C1 segment of cervical spinal cord (tissue), 14 donors: ENCODE data around the gene MED13.

Source experiments
- DNase-seq, 14 donors: peaks; one replicate each; lab custom pipeline; 2025; lab: John Stamatoyannopoulos, UW

MED13 gene, protein sequence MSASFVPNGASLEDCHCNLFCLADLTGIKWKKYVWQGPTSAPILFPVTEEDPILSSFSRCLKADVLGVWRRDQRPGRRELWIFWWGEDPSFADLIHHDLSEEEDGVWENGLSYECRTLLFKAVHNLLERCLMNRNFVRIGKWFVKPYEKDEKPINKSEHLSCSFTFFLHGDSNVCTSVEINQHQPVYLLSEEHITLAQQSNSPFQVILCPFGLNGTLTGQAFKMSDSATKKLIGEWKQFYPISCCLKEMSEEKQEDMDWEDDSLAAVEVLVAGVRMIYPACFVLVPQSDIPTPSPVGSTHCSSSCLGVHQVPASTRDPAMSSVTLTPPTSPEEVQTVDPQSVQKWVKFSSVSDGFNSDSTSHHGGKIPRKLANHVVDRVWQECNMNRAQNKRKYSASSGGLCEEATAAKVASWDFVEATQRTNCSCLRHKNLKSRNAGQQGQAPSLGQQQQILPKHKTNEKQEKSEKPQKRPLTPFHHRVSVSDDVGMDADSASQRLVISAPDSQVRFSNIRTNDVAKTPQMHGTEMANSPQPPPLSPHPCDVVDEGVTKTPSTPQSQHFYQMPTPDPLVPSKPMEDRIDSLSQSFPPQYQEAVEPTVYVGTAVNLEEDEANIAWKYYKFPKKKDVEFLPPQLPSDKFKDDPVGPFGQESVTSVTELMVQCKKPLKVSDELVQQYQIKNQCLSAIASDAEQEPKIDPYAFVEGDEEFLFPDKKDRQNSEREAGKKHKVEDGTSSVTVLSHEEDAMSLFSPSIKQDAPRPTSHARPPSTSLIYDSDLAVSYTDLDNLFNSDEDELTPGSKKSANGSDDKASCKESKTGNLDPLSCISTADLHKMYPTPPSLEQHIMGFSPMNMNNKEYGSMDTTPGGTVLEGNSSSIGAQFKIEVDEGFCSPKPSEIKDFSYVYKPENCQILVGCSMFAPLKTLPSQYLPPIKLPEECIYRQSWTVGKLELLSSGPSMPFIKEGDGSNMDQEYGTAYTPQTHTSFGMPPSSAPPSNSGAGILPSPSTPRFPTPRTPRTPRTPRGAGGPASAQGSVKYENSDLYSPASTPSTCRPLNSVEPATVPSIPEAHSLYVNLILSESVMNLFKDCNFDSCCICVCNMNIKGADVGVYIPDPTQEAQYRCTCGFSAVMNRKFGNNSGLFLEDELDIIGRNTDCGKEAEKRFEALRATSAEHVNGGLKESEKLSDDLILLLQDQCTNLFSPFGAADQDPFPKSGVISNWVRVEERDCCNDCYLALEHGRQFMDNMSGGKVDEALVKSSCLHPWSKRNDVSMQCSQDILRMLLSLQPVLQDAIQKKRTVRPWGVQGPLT (N-terminal part only)

DNA sequence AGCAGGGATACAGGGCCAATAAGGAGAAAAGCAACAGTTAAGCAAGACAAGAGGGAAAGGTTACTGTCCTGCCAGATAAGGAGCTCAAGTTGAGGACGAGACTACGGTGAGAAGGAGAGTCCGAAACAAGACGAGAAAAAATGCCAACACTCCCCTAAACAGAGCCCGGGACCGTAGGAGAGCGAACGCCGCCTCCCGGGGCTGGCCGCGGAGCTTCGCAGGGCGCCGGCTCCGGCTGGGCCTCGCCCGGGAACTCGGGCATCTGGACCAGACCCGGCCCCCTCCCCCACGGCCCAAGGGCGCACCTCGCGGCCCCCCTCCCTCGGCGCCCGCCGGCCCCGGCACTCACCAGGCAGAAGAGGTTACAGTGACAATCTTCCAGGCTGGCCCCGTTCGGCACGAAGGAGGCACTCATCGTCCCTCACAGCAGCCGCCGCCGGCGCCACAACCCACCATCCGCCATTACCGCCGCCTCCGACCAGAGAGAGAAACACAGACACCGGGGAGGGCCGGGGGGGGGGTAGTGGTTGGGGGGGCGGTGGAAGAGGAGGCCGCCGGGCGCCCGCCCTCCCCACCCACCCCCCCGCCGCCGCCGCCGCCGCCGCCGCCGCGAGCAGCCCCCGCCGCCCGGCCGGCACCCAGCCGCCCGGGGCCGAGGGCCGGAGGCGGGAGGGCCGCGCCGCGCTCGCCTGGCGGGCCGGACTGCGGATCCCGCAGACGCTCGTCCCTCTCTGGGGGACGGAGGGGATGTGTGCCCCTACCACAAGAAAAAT, at the start of gene MED13:
Gene MED13 (minus strand): TSS at position 488 of the 773 bp plus-strand sequence. CDS start 73 bp downstream, at position 415.
- peak; percentile 4 to 79 (median 50) for DNase-seq

DNA sequence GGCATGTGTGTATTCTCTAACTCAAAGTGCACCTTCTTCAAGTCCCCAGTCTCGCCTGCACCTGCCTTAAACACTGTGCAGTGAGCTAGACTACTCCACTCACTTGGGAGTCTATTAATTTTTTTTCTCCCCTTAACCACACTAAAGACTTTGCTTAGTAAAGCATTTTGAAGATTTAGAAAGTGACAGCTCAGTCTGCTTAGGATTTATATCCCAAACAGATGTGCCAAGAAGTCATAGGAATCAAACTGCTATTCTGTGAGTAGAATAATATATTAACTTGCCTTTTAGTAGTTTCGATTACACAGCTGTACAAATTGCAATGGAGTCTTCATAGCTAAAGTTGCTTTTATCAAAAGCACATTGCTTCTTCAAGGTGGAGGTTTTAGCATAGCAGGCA, 47.2 kb upstream of the MED13 start:
- DNase-seq, result no peak

DNA sequence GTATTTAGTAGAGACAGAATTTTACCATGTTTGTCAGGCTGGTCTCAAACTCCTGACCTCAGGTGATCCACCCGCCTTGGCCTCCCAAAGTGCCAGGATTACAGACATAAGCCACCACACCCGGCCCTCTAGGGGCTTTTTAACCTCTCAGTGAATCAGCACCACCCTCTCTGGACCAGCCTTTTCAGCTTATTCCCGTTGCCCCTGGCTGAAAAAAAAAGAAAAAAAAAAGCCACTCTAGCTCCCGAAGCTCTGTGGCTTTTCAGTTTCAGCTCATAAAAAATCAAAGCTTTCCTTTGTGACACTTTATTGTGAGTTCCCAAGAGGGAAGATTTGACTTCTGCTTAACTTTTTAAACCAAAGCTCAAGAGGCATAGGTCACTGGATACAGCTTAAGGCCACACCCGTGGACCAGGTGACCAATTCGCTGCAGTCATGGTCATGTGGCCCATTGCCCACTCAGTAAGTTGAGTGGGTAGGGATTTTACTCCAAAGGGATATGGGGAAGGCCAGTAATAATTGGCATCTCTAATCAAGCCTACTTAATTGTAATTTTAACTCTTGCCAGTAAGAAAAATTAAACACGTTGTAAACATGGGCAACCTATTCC, 46.6 kb upstream of the MED13 start:
- DNase-seq, result no peak

DNA sequence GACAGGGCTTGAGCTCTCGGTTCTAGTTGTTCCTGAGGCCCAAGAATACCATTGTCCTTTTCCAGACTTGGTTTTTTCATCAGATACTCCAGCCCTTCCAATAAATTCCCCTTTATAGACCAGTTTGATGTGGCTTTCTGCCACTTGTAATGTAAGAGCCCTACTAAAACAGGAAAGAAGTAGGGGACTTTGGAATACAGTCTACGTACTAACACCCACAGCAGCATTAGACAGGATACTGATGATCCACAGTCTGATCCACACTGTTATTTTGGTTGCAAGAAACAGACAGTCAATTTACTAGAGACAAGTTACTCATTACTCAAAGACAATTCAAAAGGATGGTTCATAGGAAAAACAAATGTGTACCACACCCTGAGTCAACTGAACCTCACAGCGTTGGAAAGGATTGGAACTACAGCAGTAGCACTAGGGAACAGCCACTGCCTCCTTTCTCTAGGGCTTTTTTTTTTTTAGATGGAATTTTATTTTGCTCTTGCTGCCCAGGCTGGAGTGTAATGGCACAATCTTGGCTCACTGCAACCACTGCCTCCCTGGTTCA, 45.9 kb upstream of the MED13 start:
- no peak for DNase-seq

DNA sequence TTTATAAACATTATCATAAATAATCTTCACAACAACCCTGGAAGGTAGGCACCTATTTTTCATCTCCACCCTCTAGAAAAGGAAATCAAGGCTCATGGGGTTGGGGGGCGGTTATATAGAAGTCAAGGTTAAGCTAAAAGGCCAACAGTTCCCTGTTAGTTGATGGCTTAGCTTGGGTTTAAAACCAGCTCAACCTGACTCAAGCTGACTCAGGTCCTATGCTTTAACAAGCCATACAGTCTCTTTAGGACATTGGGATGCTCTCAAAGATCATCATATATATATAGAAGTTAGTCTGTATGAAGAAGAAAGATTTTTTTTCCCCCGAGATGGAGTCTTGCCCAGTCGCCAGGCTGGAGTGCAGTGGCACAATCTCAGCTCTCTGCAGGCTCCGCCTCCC, 44.8 kb upstream of the MED13 start:
- no peak for DNase-seq

DNA sequence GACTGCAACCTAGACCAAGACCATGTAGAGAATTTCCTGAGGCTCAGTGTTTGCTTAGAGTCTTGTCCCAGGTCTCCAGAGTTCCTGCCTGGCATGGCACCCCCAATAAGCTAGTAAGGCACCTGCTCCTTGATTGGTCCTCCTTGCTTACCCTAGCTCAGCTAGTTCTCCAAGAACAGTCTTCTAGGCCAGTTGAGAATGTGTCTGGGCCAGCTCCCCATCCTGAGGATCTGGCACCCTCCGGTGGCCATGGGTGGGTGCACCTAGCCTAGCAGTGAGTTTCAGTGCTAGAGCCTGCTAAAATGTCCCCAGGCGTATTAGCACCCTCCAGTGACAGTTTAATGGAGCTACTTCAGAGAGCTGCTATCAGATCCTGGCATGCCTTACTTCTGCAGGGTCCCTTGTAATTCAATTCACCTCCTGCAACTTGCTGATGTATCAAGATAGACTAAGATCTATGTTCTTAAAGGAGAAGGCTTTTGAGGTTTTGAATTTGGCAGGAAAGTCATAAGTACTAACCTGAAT, 44.4 kb upstream of the MED13 start:
- peak in 1 of 14 donors; percentile 0 for DNase-seq

DNA sequence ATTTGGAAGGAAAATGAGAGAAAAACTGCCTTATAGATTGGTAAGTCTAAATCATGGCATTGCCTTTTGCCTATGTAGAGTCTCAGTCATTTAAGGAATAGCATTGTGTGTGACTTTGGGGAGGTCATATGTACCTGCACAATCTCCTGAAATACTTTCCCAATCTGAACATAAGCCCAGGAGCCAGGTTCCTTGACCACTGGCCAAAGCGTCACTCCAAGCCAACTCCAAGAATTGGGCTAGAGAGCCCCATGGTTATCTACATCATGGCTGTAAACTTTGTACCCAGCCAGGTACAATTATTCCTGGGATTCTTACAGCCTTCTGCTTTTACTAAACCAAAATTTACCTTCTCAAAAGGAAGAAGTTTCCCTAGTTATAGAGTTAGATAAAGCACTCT, 40.8 kb upstream of the MED13 start:
- DNase-seq, result no peak

DNA sequence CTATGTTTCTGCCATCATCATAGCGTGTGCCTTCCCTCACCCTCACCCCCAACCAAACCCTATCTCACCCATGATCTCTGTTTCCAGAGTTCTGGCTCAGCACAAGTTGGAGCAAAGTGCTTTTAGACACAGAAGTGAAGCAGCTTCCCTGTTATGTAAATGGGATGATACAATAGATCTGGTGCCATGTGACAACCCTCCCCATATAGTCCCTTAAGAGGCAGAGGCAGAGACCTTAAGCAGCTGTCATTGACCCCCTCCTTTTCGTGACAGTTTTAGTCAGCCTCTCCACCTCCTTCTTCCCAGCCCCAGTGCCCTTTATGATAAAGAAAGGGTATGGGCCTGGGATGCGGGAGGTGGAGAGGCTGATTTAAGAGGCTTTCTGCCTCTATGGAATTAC, 40.3 kb upstream of the MED13 start:
- no peak for DNase-seq

DNA sequence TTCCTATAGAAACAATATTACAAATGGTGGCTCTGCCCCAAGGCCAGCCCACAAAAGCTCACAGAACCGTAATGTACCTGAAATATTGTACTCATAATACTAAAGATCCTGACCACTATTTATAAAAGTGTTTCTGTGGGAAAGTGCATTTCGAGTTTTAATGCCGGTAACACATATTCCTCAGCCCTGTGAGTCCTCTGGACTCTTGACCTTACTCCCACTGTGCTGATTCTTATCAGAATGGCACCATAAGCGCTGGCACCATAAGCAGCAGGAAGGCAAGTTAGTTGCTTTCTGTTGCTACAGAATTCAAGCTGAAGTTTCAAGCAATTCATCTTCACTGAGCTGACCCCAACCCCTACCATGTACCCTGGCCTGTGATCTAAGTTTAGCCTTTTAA, 36.4 kb upstream of the MED13 start:
- DNase-seq, result no peak

DNA sequence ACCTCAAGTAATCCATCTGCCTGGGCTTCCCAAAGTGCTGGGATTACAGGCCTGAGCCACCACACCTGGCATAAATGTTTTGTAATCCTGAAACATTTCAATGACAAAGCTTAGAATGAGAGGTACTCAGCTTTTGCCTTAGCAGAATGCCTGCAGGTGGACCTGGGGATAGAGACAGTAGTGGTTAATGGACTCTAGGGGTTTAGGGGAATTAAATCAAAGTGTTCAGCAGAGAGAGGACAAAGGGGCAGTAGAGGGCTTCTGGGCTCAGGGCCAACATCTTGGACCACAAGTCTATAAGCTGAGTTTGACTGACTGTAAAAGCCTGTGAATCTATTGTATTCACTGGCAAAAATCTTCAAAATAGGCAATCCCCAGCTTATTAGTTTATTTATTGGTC, 36.0 kb upstream of the MED13 start:
- no peak for DNase-seq

DNA sequence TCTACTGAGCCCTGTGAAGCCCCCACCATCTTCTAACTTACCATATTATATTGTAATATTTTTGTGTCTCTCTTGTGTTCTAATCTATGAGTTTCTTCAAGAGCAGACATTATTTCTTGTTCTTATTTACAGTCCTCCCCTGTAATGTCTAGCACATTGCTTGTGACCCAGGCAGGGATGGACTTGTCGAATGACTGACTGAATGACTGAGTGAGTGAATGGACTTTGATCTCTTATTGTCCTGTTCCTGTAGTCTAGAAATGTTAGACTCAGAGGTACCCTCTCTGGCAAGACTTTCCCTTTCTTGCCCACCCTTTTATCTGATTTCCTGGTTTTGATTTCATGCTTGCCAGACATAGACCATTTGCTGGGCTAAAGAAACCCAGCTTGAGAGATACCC, 35.0 kb upstream of the MED13 start:
- DNase-seq, result no peak

DNA sequence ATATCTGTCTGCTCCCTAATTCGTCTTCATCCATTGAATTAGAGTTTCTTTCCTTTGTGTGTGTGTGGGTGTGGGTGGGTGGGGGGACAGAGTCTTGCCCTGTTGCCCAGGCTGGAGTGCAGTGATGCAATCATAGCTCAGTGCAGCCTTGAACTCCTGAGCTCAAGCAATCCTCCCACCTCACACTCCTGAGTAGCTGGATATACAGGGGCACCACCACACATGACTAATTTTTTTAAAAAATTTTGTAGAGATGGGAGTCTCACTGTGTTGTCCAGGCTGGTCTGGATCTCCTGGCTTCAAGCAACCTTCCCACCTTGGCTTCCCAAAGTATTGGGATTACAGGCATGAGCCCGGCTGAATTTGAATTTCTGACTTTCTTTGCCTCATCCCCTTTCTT, 34.5 kb upstream of the MED13 start:
- no peak for DNase-seq

DNA sequence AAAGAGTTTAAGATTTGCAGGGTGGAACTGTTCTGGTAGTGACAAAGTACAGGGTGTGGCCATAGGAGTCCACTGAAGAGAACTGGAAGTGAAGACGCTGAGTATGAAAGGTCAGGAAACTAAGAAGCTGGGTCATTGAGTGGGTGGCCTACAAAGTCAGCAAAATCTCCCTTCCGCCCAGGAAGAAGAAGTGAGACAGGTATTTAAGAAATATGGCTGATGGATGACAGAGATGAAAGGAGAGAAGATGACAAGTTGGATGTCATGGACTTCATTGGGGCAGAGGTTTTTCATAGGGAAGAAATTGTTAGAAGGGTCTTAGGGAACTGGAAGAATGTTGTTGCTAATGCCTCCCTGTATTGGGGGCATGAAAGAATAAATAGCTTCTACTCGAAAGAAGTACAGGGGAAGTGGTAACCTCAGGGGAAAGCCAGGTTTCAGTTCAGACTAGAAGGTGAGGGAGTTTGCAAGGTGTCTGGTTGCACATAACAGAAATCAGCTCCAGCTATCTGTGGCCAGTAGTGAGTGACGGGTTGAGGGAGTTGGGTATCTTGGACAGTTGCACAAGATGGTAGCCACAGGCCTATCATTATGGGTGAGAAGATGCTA, 33.6 kb upstream of the MED13 start:
- DNase-seq, result no peak

DNA sequence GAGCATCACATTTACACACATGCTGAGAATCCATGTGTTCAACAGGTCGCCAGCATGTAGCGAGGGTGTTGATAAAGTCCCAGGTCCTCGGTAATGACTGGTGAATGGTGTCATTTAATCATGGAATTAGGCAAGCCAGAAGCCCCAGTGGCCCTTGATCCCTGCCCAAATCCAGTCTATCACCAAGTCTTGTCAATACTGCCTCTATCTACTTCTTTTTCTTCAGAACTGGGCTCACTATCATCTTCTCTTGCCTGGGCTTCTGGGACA, 31.3 kb upstream of the MED13 start:
- DNase-seq, result no peak

DNA sequence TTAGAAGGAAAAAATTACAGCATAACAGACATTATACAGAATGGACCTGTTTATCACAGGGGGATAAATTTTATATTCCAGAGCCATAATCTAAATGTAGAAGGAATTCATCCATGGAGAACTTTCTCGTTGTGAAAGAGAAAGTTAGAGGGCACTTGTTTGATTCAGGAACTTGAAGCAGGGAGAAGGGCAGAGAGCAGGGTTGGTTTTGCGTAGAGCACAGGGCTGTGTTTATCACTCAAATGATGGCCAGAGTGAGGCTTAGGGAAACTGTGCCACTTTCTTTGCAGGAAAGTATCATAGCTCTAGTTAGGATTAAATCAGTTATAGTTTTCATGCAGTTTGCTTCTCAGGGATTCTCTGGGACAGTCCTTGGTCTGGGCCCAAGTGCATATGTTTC, 29.1 kb upstream of the MED13 start:
- DNase-seq, result no peak

DNA sequence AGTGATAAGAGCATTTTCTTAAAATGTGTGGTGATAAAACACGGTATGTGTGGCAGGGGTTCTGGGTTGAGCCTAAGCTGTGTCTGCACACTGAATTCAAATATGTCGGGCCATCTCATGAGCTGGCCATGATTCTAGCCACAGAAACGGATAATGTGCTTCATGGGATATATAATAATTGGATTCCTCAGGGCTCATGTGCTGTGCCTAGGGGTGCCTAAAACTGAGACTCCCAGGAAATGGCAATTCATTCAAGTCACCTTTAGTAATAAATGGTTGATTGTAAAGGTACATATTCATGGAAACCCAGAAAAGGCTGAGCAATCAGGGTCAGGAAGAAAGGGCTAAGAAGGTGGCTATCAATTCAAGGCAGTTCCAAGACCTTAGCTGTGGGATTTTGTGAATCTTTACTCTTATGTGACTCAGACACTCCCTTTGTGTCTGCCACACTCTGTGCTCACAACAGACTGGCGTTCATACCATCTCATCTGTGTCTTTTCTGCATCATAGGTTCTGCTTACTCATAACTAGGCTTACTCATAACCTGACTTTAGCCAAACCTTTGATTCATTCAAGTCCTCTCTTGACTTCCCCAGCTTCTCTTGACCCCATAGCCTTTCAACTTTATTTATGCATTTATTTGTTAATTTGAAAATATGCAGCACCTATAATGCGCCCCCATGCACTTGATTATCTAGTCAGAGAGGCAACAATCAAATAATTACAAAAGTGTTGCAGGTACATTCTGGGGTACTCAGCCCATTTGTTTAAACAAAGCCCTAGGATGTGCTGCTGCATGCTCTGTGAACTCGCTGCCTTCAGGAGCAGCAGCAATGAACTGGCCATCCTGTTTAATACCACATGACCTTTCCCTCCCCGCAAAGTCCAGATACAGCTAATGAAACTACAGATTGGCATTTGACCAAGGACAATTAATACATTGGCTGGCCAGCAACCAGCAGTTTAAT, 28.4 kb upstream of the MED13 start:
- DNase-seq, result no peak

DNA sequence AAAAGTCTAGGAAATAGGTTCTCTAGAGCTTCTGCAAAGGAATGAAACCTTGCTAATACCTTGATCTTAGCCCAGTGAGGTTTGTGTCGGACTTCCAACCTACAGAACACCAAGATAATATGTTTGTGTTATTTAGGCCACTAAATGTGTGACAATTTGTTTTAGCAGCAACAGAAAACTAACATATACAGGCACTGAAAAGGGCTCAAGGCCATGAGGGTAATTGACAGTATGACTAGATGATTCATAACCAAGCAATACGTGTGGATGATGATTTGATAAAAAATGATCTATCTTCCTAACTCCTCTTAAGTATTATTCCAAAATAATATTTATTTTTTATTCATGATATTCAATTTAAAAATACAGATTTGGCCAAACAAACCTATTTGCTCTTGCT, 27.7 kb upstream of the MED13 start:
- no peak for DNase-seq

DNA sequence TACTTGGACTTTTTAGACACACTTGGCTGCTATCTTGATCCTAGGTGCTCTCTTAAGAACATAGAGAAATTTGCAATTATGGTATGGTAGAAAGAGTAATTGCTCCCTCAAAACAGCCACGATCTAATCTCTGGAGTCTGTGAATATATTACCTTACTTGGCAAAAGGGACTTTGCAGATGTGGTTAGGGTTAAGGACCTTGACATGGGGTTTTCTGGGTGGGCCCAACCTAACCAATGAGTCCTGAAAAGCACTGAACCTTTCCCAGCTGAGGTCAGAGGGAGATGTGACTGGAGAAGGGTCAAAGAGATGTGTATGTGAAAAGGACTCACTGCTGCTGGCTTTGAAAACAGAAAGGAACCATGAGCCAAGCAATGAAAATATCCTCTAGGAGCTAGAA, 26.7 kb upstream of the MED13 start:
- DNase-seq, result no peak

DNA sequence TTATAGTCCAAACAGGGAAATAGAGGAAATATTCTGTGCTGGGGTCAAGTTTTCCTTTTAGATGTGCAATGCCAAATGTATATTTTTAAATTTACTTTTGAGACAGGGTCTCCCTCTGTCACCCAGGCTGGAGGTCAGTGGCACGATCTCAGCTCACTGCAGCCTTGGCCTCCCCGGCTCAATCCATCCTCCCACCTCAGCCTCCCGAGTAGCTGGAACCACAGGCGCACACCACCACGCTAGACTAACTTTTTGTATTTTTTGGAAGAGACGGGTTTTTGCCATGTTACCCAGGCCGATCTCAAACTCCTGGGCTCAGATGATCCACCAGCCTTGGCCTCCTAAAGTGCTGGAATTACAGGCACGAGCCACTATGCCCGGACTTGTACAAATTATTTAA, 25.8 kb upstream of the MED13 start:
- no peak for DNase-seq
